GM21381 (cell line): ENCODE results near the gene TJP2.
"Not testable (repeated sequence)": the region's sequence is repeated elsewhere in the genome, so short reads cannot be mapped to it uniquely, and the experiment has no call there.

Experiments used
- ATAC-seq: cut with Tn5 transposase; IDR thresholded peaks from one replicate; pipeline ENCODE4 v1.9.1; 2021; ENCODE audit warnings: mild to moderate bottlenecking, moderate library complexity; ENCODE audit not compliant: unreplicated experiment

The TJP2 gene

GRCh38 chr9:69276775-69277174, 102.7 kb downstream of the TJP2 start:
- no peak for ATAC-seq

- peak; percentile 91 for ATAC-seq
Measured at GRCh38 chr9:69279084-69279731, 105.1 kb downstream of the TJP2 start.

GRCh38 chr9:69279733-69280132, 105.7 kb downstream of the TJP2 start:
- no peak for ATAC-seq

GRCh38 chr9:69283003-69283402, 108.9 kb downstream of the TJP2 start:
- no peak for ATAC-seq

- ATAC-seq = no peak
Measured at GRCh38 chr9:69292078-69292477, 118.0 kb downstream of the TJP2 start.

- no peak for ATAC-seq
Measured at GRCh38 chr9:69293156-69293555, 119.1 kb downstream of the TJP2 start.

- ATAC-seq = no peak
Measured at GRCh38 chr9:69295872-69296552, 121.9 kb downstream of the TJP2 start.

GRCh38 chr9:69297300-69297980, 123.4 kb downstream of the TJP2 start:
- no peak for ATAC-seq

GRCh38 chr9:69299315-69299714, 125.2 kb downstream of the TJP2 start:
- ATAC-seq = no peak

- ATAC-seq = no peak
Measured at GRCh38 chr9:69299826-69300225, 125.7 kb downstream of the TJP2 start.

GRCh38 chr9:69303331-69303730, 129.3 kb downstream of the TJP2 start:
- no peak for ATAC-seq

GRCh38 chr9:69306895-69307445, 132.9 kb downstream of the TJP2 start:
- ATAC-seq = not testable (repeated sequence)

GRCh38 chr9:69307446-69308205, 133.5 kb downstream of the TJP2 start:
- no peak for ATAC-seq

- no peak for ATAC-seq
Measured at GRCh38 chr9:69308206-69308931, 134.3 kb downstream of the TJP2 start.

- no peak for ATAC-seq
Measured at GRCh38 chr9:69313175-69313574, 139.1 kb downstream of the TJP2 start.

GRCh38 chr9:69314547-69314946, 140.5 kb downstream of the TJP2 start:
- ATAC-seq = no peak

- ATAC-seq = no peak
Measured at GRCh38 chr9:69317081-69317480, 143.0 kb downstream of the TJP2 start.

GRCh38 chr9:69317894-69318293, 143.8 kb downstream of the TJP2 start:
- peak; percentile 82 for ATAC-seq

- ATAC-seq = no peak
Measured at GRCh38 chr9:69319324-69320025, 145.4 kb downstream of the TJP2 start.

GRCh38 chr9:69322256-69322655, 148.2 kb downstream of the TJP2 start:
- no peak for ATAC-seq
